Right cardiac atrium (tissue), 5 donors: Measurements from ENCODE around the gene PLEKHM3. TPM values are rescaled to one million over a fixed set of nuclear protein-coding genes. Genes with fewer than 3 reads are reported as not detected.
"Not testable (repeated sequence)": the region's sequence is repeated elsewhere in the genome, so short reads cannot be mapped to it uniquely, and the experiment has no call there.

Experiments
- ATAC-seq, 2 donors: fragments of 200-7000 bp; cut with Tn5 transposase; one replicate each; pipeline versions ENCODE4 v1.8.0 to v1.9.1; 2020; ENCODE audit warnings: moderate library complexity in 2 of 2, mild to moderate bottlenecking in 1 of 2
- DNase-seq, 3 donors: peaks; one replicate each; pipeline ENCODE4 v3.0.0-alpha.2; 2020
- H3K27ac ChIP-seq: one replicate; pipeline ENCODE4 v1.5.1; 2013; ENCODE audit warnings: mild to moderate bottlenecking, low read length, control low read depth, moderate library complexity
- H3K27me3 ChIP-seq: one replicate; pipeline ENCODE4 v1.6.1; 2013; ENCODE audit not compliant: control insufficient read depth, insufficient read depth
- H3K4me1 ChIP-seq: one replicate; pipeline ENCODE4 v1.6.1; 2013; ENCODE audit warnings: low read length; ENCODE audit not compliant: control insufficient read depth, insufficient read depth
- H3K4me3 ChIP-seq: one replicate; pipeline ENCODE4 v1.5.1; 2013; ENCODE audit warnings: low read length, control low read depth
- H3K9me3 ChIP-seq: one replicate; pipeline ENCODE4 v1.6.1; 2013; ENCODE audit warnings: low read length; ENCODE audit not compliant: control insufficient read depth
- WGBS: extraction: QIAGEN DNeasy Blood & Tissue Kit; methylation state at CpG from one replicate; pipeline ENCODE4 v1.1.7; 2013; 5-methylcytosine and 5-hydroxymethylcytosine counted together
- intact Hi-C, 4 donors: fragments of 100-400 bp; cut with DNase I; formaldehyde crosslinking; loops; one replicate each; pipeline versions ENCODE4 v1.11.0 to v1.14.0; 2022 to 2023
- polyA plus RNA-seq: library from polyadenylated mRNA; stranded (reverse); fragments of 200-250 nt; gene quantifications from one replicate; pipeline ENCODE4 v1.2.3, GENCODE V29; 2013
- total RNA-seq, 4 donors: library from RNA; stranded (reverse); fragmentation: NEBNext Ultra II Directional; extraction: Animal tissue kit (Norgen Biotek cat#: 25700); gene quantifications; one replicate each; pipeline ENCODE4 v1.2.1, GENCODE V29; 2021
- donor health status: healthy with polysubstance abuse.
- donor health status: DM: no; HTN: yes; CAD: no.
- donor health status: DM: no; HTN: no; CAD: no.
- donor health status: DM: no; HTN: yes; CAD: no; lungs with severe emphysema.
- donor health status: DM: yes; HTN: yes; CAD: no.

PLEKHM3 gene
- total and polyA plus RNA-seq, 5 donors = 6.8 to 14.7 (median 12.9) TPM

DNA sequence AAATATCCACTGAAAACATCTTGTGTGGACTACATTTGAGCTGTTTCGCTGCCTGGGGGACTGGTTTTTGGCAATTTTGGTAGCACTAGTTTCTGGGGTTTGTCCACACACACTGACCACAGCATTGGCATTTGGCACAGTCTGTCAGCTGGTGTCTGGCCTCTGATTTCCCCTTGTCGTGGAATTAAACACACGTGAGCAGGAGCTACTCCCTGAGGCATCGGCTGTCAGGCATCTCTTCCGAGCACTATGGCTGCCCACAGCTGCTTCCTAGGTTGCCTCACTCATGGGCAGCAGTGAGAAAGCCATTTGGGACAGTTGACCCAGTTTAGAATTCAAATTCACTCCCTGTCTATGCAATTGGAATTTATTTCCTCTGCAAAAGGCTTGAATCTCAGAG lies 208.8 kb downstream of the PLEKHM3 start:
- H3K4me3 ChIP-seq = no peak overlapping the region
- H3K9me3 ChIP-seq = no peaks in the 10 kb centered on the region
- H3K27ac ChIP-seq = no peak overlapping the region
- no peak for ATAC-seq
- H3K4me1 ChIP-seq = peaks cover 4% of the 10 kb centered on the region
- DNase-seq = no peak
- no peaks in the 10 kb centered on the region for H3K27me3 ChIP-seq
- WGBS = 74% methylated on average over 5 of the region's 5 CpGs
- intact Hi-C loops = no loop called here

DNA sequence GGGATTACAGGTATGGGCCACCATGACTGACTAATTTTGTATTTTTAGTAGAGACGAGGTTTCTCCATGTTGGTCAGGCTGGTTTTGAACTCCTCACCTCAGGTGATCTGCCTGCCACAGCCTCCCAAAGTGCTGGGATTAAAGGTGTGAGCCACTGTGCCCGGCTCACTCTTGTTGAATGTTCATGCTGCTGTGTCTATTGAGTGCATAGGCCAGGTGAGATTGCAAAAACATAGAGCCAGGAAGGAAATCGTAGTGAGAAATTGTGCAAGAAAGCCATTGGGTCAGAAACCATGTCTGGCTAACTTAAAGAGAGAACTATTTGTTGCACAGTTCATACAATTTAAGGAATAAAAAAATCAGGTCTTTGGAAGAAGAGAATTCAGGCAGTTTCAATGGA lies 210.1 kb downstream of the PLEKHM3 start:
- no peak for ATAC-seq
- no peak for DNase-seq

DNA sequence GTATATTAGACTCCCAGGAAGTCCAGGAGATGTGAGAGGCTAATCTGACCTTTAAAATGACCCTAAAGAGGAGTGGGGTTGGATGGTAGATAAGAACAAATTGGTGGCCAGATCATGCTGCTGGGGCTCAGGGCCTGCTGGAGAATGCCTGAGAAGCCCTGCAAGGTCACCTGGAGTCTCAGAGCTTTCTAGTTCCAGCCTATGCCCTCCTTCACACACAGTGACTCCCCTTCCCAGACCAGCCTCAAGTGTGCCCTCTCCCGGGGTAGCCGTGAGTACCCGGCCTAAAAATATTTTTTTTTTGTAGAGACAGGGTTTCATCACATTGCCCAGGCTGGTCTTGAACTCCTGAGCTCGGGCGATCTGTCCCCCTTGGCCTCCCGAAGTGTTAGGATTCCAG lies 211.4 kb downstream of the PLEKHM3 start:
- Histone ChIP-seq H3K27ac (no peak overlapping the region), H3K4me1 (peaks cover 10% of the 10 kb centered on the region), H3K27me3 (no peaks in the 10 kb centered on the region), H3K9me3 (no peaks in the 10 kb centered on the region), H3K4me3 (no peak overlapping the region)
- intact Hi-C loops = no loop called here
- ATAC-seq (no peak), DNase-seq (no peak)
- 93% methylated on average over 6 of the region's 6 CpGs for WGBS

More for the DNA sequence above, 210.1 kb downstream of the PLEKHM3 start:
- intact Hi-C loops = no loop called here
- no peaks in the 10 kb centered on the region for H3K9me3 ChIP-seq
- 90% methylated on average over 3 of the region's 3 CpGs for WGBS
- peaks cover 12% of the 10 kb centered on the region for H3K4me1 ChIP-seq
- no peak overlapping the region for H3K4me3 ChIP-seq
- no peaks in the 10 kb centered on the region for H3K27me3 ChIP-seq
- H3K27ac ChIP-seq = no peak overlapping the region

DNA sequence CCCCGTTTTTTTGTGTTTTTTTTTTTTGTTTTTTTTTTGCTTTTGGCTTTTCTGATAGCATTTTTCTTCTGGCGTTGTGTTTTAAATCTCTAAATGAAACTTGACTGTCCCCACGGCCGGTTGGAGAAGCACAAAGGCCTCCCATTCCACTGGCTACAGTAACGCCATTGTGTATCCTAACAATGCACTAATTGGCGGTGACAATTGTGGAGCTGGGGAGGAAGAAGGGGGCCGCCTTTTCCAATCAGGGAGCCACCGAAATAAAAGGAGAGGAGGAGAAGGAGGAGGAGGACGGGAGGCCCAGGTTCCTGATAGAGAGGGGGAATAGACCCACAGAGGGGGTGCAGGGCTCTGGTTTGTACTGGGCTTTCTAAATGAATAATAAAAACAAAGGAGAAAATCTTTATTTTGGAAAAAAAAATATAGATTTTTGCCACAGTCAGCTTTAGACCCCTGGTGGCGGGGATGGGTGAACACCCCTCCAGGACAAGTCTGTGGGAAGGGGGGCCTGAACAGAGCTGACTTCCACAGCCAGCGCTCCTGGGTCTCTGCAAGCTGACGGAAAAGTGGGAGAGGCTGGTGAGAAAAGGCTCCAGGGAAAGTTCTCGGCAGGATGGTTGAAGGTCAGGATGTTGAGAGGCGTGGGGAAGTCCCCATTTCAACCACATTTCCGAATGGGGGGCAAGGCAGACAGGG lies 212.0 kb downstream of the PLEKHM3 start:
- Histone ChIP-seq H3K4me3 (no peak overlapping the region), H3K27ac (no peak overlapping the region), H3K27me3 (no peaks in the 10 kb centered on the region), H3K9me3 (no peaks in the 10 kb centered on the region), H3K4me1 (peaks cover 10% of the 10 kb centered on the region)
- ATAC-seq (no peak), DNase-seq (no peak)
- intact Hi-C loops = no loop called here
- WGBS = 68% methylated on average over 15 of the region's 15 CpGs

DNA sequence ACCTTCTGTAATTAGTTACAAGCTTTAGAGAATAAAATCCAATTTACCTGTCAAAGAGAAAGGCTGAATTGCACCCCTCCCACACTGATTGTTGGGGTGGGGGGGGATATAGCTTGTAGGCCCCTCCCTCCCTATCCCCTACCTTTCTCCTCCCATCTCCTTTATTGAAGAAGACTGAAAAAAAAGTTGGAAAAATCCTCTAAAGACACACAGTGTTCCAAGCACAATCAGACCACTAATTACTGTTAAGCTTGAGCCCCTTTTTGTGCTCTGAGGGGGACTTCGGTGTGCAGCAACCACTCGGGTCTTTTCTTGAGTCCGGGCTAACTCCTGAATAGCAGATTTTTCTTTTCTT lies 212.6 kb downstream of the PLEKHM3 start:
- no peak overlapping the region for H3K27ac ChIP-seq

DNA sequence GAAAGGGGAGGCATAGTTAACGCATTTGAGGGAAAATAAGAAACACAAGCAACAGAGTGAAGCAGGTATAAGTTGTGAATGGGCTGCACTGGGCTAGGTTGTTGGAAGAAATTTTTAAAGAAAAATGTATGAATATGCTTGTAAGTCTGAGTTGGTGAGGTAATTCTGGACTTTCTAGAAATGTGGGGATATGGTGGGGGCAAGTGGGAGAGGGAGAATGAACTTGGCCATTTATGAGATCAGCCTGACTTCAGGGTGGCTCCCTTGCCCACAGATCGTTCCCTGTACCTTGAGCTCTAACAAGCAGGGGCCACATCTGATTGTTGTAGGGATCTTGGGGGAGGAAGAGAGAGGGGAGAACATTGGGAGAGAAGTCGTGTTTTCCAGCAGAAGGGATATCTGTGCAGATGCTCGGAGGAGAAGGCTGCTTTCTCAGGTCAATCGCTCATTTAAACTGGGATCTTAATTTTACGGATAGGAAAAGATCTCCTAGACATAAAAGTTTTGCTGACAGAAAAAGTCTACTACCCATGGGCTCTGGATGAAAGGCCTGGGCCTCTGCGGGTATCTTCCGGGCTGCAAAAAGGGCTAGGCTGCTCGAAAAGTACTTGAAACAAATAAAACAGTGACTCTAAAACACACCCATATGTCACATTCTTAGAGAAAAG lies 213.1 kb downstream of the PLEKHM3 start:
- H3K9me3 ChIP-seq = no peaks in the 10 kb centered on the region
- no peak overlapping the region for H3K4me3 ChIP-seq
- DNase-seq = no peak
- intact Hi-C loops = no loop called here
- H3K27me3 ChIP-seq = no peaks in the 10 kb centered on the region
- ATAC-seq = no peak
- peaks cover 10% of the 10 kb centered on the region for H3K4me1 ChIP-seq
- 88% methylated on average over 9 of the region's 9 CpGs for WGBS
- no peak overlapping the region for H3K27ac ChIP-seq

More for the DNA sequence above, 212.6 kb downstream of the PLEKHM3 start:
- ATAC-seq (no peak), DNase-seq (no peak)
- 73% methylated on average over 3 of the region's 3 CpGs for WGBS
- Histone ChIP-seq H3K27me3 (no peaks in the 10 kb centered on the region), H3K4me3 (no peak overlapping the region), H3K9me3 (no peaks in the 10 kb centered on the region), H3K4me1 (peaks cover 10% of the 10 kb centered on the region)
- intact Hi-C loops = no loop called here

DNA sequence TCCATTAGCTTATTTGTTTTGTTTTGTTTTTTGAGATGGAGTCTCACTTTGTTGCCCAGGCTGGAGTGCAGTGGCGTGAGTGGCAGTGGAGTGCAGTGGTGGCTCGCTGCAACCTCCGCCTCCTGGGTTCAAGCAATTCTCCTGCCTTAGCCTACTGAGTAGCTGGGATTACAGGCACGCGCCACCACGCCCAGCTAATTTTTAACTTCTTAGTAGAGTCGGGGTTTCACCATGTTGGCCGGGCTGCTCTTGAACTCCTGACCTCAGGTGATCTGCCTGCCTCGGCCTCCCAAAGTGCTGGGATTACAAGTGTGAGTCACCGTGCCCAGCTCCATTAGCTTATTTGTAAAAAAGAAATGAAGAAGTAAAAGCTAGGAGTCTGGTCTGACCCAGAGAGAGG lies 213.7 kb downstream of the PLEKHM3 start:
- H3K27ac ChIP-seq, intact Hi-C loops, H3K27me3 ChIP-seq, H3K9me3 ChIP-seq, ATAC-seq, H3K4me3 ChIP-seq, DNase-seq: not testable (repeated sequence)
- H3K4me1 ChIP-seq = peaks cover 10% of the 10 kb centered on the region
- 95% methylated on average over 10 of the region's 10 CpGs for whole genome bisulfite sequencing

DNA sequence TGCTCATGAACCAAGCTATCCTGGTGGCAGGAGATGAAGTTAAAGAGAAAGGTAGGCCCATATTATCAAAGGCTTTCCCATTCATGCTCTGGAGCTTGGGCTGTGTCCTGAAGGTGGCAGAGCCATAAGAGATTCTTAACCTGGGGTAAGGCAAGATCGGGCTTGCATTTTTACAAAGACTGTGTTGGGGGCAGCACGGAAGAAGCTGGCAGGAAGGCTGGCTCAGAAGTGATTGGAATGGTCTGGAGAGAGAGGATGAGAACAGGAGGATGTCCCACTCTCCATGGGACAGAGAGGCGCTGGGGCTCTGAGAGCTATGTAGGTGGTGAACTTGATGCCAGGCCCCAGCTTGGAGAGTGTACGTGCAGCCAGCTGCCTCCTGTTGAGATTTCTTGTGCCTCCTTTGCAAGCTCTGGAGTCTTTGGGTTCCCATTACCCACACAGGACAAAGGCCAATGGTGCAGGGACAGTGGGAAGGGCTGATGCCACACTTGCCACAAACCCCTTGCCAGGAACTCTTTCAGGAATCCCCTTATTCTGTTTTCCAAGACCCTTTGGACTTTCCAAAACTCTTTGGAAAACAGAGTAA lies 215.0 kb downstream of the PLEKHM3 start:
- H3K4me1 ChIP-seq = peaks cover 10% of the 10 kb centered on the region
- 77% methylated on average over 4 of the region's 4 CpGs for WGBS
- ATAC-seq (peak; percentile 18 to 20), DNase-seq (no peak)
- no peak overlapping the region for H3K4me3 ChIP-seq
- peak overlapping the region; percentile 39 for H3K27ac ChIP-seq
- intact Hi-C loops = no loop called here
- H3K27me3 ChIP-seq = no peaks in the 10 kb centered on the region
- no peaks in the 10 kb centered on the region for H3K9me3 ChIP-seq

DNA sequence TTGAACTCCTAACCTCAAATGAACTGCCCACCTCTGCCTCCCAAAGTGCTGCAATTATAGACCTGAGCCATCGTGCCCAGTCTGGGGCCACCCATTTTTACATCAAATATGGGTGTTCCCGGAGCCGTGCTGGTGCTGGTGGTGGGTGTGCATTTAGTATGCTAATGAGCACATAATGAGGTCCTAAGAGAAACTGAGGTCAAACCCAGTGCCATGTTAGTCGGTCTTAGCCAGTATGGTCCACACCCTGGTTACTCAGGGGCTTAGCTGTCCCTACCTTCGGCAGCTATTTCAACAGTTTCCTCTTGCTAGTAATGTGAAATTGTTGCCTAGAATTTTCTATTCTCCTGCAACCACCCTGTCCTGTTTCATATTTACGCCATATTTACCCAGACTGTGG lies 217.2 kb downstream of the PLEKHM3 start:
- Histone ChIP-seq H3K9me3 (no peaks in the 10 kb centered on the region), H3K27ac (no peak overlapping the region), H3K27me3 (no peaks in the 10 kb centered on the region), H3K4me1 (peaks cover 10% of the 10 kb centered on the region), H3K4me3 (no peak overlapping the region)
- intact Hi-C loops = no loop called here
- WGBS = 93% methylated on average over 6 of the region's 6 CpGs
- ATAC-seq (no peak), DNase-seq (no peak)

DNA sequence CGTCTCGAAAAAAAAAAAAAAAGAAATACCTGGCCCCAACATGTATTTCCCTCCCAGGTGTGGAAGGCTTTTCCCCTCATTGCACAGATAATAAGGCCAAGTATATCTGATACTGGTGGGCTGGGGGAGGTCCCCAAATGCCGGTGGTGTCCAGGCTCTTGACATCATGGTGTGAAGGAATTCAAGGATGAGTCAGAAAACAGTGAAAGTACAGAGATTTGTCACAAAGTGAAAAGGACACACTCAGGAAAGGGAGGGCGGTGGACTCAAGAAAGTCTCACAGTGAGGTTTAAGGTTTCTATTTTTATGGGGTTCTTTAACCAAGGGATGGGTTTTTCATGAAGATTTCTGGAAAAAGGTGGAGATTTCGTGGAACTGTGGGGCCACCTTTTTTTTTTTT lies 217.8 kb downstream of the PLEKHM3 start:
- Histone ChIP-seq H3K27me3 (no peaks in the 10 kb centered on the region), H3K9me3 (no peaks in the 10 kb centered on the region), H3K27ac (no peak overlapping the region), H3K4me3 (no peak overlapping the region), H3K4me1 (peaks cover 10% of the 10 kb centered on the region)
- DNase-seq = no peak
- WGBS = 89% methylated on average over 5 of the region's 5 CpGs
- intact Hi-C loops = no loop called here
- ATAC-seq = no peak

DNA sequence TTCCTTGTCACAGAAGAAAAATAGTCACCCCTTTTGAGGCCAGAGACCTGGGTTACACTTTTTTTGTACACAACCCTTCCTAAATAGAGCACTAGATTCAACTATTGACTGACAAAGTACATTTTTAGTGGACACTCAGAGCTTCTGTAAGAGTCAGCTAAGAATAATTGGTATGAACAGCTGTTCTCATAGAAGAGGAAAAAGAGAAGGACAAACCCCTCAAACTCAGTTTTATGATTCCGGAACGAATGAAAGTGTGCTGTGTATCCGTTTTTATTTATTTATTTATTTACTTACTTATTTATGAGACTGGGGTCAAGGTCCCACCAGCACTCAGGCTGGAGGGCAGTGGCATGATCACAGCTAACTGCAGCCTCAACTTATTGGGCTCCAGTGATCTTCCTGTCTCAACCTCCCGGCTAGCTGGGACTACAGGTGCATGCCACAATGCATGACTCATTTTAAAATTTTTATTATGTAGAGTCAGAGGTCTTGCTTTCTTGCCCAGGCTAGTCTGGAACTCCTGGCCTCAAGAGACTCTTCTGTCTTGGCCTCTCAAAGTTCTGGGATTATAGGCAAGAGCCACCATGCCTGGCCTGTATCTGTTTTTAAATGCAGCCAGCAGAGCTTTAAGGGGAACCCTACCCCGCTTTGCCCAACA lies 219.6 kb downstream of the PLEKHM3 start:
- 87% methylated on average over 5 of the region's 5 CpGs for WGBS
- intact Hi-C loops = no loop called here

More for the DNA sequence above, 219.6 kb downstream of the PLEKHM3 start:
- no peak overlapping the region for H3K4me3 ChIP-seq
- H3K4me1 ChIP-seq = peaks cover 5% of the 10 kb centered on the region
- H3K9me3 ChIP-seq = no peaks in the 10 kb centered on the region
- no peak overlapping the region for H3K27ac ChIP-seq
- no peak for DNase-seq
- H3K27me3 ChIP-seq = no peaks in the 10 kb centered on the region
- ATAC-seq = no peak
